Chondrocyte (in vitro differentiated cells): ENCODE results near the gene MCM9. TPM values are rescaled to one million over a fixed set of nuclear protein-coding genes. Genes with fewer than 3 reads are reported as not detected.
"Not testable (repeated sequence)": the region's sequence is repeated elsewhere in the genome, so short reads cannot be mapped to it uniquely, and the experiment has no call there.

ENCODE experiments used
- DNase-seq: peaks from one replicate; pipeline ENCODE4 v3.0.0; 2021; ENCODE audit warnings: mixed read lengths, low spot score
- H3K27ac Mint-ChIP-seq: one replicate; pipeline ENCODE4 v1.8.0; 2021; ENCODE audit warnings: mild to moderate bottlenecking, moderate library complexity, mixed read lengths; ENCODE audit not compliant: unreplicated experiment
- H3K27me3 Mint-ChIP-seq: 2 replicates; pipeline ENCODE4 v1.8.0; 2021; ENCODE audit warnings: low read depth, mixed read lengths
- H3K36me3 Mint-ChIP-seq: 2 replicates; pipeline ENCODE4 v1.8.0; 2021; ENCODE audit warnings: low read depth, mixed read lengths
- H3K4me1 Mint-ChIP-seq: 2 replicates; pipeline ENCODE4 v1.8.0; 2021; ENCODE audit warnings: low read depth, mild to moderate bottlenecking, mixed read lengths
- H3K4me3 Mint-ChIP-seq: one replicate; pipeline ENCODE4 v1.8.0; 2021; ENCODE audit warnings: mild to moderate bottlenecking, moderate library complexity, mixed read lengths; ENCODE audit not compliant: unreplicated experiment
- H3K9me3 Mint-ChIP-seq: 2 replicates; pipeline ENCODE4 v1.8.0; 2021; ENCODE audit warnings: low read depth, mixed read lengths
- CTCF ChIP-seq: fragments of 200-600 bp; sonication (generic); IDR thresholded peaks from 2 replicates; pipeline ENCODE4 v1.5.0; 2021; ENCODE audit warnings: antibody characterized with exemption, mild to moderate bottlenecking, moderate library complexity
- total RNA-seq: library from RNA; stranded (reverse); gene quantifications from 3 replicates; pipeline ENCODE4 v1.2.1, GENCODE V29; 2021

Gene MCM9
- total RNA-seq, 1 donor from 2014 or later = 9.9 TPM

GRCh38 chr6:118800394-118801071, 134.4 kb downstream of the MCM9 start:
- no peak for DNase-seq
- Mint-ChIP-seq H3K27ac (no peak overlapping the region), H3K36me3 (no peaks in the 10 kb centered on the region), H3K27me3 (no peaks in the 10 kb centered on the region), H3K9me3 (peaks cover 3% of the 10 kb centered on the region), H3K4me3 (peak overlapping the region; percentile 44), H3K4me1 (peaks cover 8% of the 10 kb centered on the region)
- TF ChIP-seq CTCF = peak; percentile 97

- Mint-ChIP-seq H3K27ac (no peak overlapping the region), H3K27me3 (no peaks in the 10 kb centered on the region), H3K4me1 (peaks cover 8% of the 10 kb centered on the region), H3K4me3 (no peak overlapping the region), H3K36me3 (no peaks in the 10 kb centered on the region), H3K9me3 (peaks cover 3% of the 10 kb centered on the region)
- DNase-seq = no peak
- no peak for TF ChIP-seq CTCF
These were observed 135.1 kb downstream of the MCM9 start for GRCh38 chr6:118799826-118800225.

GRCh38 chr6:118796548-118796947, 138.4 kb downstream of the MCM9 start:
- not testable (repeated sequence) for DNase-seq, H3K9me3 Mint-ChIP-seq, H3K36me3 Mint-ChIP-seq, H3K4me1 Mint-ChIP-seq, H3K27ac Mint-ChIP-seq, H3K4me3 Mint-ChIP-seq, H3K27me3 Mint-ChIP-seq

GRCh38 chr6:118791499-118791898, 143.5 kb downstream of the MCM9 start:
- H3K4me1 Mint-ChIP-seq = no peaks in the 10 kb centered on the region
- no peak overlapping the region for H3K4me3 Mint-ChIP-seq
- no peak for DNase-seq
- TF ChIP-seq CTCF = no peak
- no peaks in the 10 kb centered on the region for H3K27me3 Mint-ChIP-seq
- no peak overlapping the region for H3K27ac Mint-ChIP-seq
- no peaks in the 10 kb centered on the region for H3K36me3 Mint-ChIP-seq
- H3K9me3 Mint-ChIP-seq = peaks cover 3% of the 10 kb centered on the region

GRCh38 chr6:118789954-118790353, 145.0 kb downstream of the MCM9 start:
- Mint-ChIP-seq H3K27ac (no peak overlapping the region), H3K9me3 (no peaks in the 10 kb centered on the region), H3K27me3 (no peaks in the 10 kb centered on the region), H3K36me3 (no peaks in the 10 kb centered on the region), H3K4me1 (no peaks in the 10 kb centered on the region), H3K4me3 (no peak overlapping the region)
- no peak for TF ChIP-seq CTCF
- DNase-seq = no peak

- Mint-ChIP-seq H3K4me1 (peaks cover 3% of the 10 kb centered on the region), H3K4me3 (no peak overlapping the region), H3K36me3 (no peaks in the 10 kb centered on the region), H3K9me3 (no peaks in the 10 kb centered on the region), H3K27ac (no peak overlapping the region), H3K27me3 (no peaks in the 10 kb centered on the region)
- TF ChIP-seq CTCF = no peak
- DNase-seq = no peak
These were observed 145.5 kb downstream of the MCM9 start for GRCh38 chr6:118789419-118789818.
